Measurements from ENCODE around the gene PIK3R5.
A peak's percentile ranks its signal among the peaks of the same experiment; 100 is the strongest.
"Not testable (repeated sequence)": the region's sequence is repeated elsewhere in the genome, so short reads cannot be mapped to it uniquely, and the experiment has no call there.

The PIK3R5 gene

DNA sequence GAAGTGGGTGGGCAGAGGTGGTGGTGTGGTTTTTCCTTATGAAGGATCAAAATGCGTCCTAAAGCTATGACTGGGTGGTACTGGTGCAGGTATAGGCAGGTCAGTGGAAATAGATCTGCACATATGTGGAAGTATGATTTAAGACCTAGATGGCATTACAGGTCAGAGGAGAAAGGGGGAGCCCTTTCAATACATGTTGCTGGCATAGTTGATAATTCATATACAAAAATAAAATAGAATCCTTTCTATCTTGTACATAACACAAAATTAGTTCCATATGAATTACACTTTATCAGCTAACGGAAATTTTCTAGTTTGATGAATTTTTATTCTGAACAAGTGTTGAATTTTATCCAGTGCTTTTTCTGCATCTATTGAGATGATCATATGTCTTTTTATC lies 20.8 kb upstream of the PIK3R5 start:
- no peak for DNase-seq (ENCODE audit: low spot score)

DNA sequence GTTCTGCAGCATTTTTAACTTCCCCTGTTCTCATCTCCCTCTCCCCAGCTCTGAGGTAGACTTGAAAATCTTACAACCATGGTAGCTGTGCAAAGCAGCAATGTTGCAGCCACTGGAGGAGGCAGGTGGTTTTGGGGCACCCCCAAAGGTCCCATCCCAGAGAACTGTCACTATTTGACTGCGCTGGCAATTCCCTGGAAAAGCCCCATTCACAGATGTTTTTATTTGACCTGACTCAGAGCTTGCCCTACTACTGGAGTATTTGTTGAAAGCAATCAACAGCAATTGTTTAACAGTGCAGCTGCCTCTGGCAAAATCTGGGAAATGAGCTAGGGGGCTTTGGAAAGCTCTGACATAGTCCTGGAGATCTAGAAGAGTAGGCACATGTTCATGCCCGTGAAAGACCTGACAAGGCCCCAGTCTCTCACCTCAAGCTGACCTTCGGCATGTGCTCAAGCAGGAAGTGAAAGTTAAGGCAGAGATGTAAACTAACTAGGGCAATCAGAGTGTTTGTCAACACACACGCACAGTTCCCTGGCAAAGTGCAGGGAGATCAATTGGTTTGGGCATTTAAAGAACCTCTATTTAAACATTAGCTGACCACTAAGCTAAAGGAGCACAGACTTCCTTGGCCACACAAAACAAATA lies 19.7 kb upstream of the PIK3R5 start:
- DNase-seq (ENCODE audit: low spot score): no peak

DNA sequence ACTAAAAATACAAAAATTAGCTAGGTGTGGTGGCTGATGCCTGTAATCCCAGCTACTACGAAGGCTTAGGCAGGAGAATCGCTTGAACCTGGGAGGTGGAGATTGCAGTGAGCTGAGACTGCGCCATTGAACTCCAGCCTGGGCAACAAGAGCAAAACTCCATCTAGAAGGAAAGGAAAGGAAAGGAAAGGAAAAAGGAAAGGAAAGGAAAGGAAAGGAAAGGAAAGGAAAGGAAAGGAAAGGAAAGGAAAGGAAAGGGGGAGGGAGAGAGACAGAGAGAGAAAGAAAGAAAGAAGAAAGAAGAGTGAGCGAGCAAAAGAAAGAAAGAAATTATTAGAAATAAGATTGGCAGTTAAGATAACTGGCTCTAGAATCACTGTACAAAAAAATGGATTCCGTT lies 18.7 kb upstream of the PIK3R5 start:
- DNase-seq (ENCODE audit: low spot score): not testable (repeated sequence)

DNA sequence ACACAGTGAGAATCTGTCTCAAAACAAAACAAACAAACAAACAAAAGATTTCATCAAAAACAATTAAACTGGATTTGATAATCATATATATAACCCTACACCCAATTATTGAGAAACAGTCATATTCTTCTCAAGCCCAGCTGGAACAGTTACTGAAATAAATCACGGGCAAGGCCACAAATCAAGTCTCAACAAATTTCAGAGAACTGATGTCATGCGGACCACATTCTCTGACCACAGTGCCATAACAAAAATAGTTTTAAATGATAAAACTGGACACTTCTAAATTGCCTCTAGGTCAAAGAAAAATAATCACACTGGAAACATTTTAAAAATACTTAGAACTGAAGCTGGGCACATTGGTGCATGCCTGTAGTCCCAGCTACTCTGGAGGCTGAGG lies 15.9 kb upstream of the PIK3R5 start:
- DNase-seq (ENCODE audit: low spot score): no peak

DNA sequence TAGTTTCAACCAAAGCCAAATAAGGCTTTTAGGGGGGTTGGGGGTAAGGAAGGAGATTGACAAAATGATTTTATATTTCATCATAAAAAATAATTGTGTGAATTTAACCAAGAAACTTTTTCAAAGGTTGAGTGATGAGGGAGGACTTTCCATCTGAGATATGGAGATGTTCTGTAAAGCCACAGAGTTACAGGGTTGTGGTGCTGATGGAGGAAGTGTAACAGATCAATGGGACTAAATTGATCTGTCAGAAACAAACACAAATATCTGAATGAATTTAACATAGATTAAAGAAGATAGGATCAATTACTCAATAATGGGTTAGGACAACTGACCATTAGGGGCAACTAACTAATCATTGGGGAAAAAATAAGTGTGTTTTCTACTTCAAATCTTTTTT lies 14.2 kb upstream of the PIK3R5 start:
- DNase-seq (ENCODE audit: low spot score): no peak

DNA sequence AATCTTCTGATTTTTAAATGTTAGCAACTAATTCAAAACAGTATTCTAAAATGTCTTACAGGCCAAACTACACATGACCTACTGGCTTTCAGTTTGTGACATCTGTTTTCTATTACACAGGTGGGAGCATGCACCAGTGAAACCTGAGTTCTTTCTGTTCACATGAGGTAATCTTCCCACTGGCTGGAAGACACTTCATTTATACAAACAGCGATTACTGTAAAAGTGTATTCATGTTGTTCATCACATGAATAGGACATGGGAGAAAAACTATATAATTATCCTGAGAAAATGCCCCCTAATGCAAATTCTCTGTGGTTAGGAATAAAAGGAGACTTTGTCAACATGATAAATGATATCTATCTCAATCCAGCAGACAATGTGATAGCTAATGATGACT lies 11.1 kb upstream of the PIK3R5 start:
- no peak for DNase-seq (ENCODE audit: low spot score)

DNA sequence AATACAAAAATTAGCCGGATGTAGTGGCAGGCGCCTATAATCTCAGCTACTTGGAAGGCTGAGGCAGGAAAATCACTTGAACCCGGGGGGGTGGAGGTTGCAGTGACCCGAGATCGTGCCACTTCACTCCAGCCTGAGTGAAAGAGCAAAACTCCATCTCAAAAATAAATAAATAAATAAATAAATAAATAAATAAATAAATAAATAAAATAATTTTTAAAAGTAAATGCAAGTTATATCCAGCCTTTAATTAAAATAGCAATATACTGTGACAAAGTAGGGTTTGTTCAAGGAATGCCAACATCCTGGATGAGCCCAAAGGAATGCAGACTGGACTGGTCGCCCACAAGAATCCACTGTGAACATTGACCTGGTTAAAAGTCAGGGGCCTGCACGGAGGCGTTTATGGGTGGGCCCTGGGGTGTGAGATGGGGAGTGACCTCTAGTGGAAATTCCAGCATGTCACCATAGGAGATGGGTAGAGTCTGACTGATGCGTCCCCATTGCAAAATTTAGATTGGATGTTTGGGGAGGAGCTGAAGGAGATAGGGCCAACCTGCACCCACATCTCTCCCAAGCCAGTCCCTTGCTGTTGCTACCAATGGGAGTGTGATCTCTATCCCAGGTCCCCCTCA lies 9.7 kb upstream of the PIK3R5 start:
- no peak for DNase-seq (ENCODE audit: low spot score)

DNA sequence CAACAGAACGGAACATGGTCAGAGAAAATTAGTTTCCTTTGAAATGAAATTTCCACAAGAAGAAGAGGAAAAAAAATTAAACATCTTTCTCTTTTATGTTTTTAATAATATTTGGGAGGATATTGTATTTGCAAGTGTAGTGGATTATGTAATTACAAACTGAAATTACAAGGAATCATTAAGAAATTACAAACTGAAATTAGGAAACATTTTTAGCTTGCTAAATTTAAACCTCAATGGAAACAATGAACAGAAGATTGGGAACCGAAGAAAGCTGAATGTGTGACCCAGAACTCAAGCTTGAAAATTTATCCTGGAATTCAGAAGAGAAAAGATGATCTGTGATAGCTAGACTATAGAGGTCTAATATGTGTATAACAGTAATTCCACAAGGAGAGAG lies 4.4 kb upstream of the PIK3R5 start:
- no peak for DNase-seq (ENCODE audit: low spot score)

DNA sequence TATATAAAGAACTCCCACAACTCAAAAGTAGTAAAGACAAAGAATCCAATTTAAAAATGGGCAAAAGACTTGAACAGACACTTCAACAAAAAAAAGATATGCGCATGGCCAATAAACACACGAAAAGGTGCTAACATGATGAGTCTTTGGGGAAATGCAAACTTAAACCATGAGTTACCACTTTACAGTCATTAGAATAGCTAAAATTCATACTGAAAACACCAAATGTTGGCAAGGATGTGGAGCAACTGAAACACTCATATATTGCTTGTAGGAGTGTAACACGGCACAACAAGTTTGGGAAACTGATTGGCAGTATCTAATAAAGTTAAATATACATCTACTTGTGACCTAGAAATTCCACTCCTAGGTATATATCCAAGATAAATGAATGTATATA lies 3.0 kb upstream of the PIK3R5 start:
- no peak for DNase-seq (ENCODE audit: low spot score)

DNA sequence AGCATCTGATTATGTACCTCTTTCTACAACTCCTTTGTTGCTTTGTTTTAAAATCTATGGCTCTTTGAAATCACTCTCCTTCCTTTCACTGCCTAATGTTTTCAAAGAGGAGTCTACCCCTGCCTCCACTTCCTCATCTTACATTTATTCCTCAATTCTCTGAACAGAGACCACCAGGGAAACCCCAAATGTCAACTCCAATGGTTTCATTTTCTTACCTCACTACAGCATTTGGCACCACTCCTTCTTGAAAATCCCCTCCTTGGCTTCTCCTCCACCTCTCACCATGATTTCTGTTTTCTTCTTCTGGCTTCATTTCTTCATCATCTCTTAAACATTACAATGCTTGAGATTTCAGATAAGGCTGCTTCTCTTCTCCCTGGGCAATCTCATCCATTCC lies 2.4 kb upstream of the PIK3R5 start:
- no peak for DNase-seq (ENCODE audit: low spot score)

DNA sequence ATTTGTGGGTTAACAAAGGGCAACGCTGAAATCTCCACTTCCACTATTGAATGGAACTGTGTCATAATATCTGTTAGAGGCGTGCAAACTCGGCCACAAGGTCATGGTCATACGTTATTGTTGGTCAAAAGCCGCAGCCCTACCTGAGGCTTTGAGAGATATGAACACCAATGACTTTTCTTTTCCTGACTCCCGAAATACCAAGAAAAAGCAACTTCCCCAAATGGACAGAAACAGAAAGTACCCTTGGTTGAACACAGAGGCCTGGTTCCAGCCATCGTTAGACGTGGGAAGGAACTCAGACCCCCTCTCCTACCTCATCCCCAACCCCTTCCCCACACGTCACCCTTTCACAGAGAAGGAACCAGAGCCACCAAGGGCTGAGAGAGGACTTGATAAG lies 1.4 kb upstream of the PIK3R5 start:
- DNase-seq (ENCODE audit: low spot score): peak; percentile 56

DNA sequence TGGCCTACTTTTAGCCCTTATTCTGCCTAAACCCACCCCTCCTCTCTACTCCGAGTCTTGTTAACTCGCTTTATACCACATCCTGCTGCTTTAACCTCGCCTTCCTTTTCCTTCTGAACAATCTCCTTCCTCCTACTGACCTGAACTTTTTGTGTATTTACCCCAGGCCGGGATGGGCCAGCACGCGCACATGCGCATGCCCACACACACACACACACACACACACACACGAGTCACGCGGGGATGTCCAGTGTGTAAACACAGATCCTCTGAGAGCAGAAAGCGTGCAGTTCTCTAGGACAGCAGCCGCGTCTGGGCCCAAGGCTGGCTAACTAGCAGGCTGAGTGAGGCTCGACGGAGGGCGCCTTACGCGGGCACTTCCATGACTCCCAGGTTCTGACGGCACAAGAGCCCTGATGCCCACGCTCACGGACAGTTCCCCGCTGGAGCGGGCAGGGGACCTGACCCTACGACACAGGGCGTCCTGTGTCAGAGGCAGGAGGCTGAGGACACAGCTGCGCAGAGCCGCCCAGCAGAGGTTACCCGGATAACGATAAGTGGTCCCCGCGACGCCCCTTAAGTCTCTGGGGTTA lies 610 bp downstream of the PIK3R5 start:
- no peak for DNase-seq (ENCODE audit: low spot score)

DNA sequence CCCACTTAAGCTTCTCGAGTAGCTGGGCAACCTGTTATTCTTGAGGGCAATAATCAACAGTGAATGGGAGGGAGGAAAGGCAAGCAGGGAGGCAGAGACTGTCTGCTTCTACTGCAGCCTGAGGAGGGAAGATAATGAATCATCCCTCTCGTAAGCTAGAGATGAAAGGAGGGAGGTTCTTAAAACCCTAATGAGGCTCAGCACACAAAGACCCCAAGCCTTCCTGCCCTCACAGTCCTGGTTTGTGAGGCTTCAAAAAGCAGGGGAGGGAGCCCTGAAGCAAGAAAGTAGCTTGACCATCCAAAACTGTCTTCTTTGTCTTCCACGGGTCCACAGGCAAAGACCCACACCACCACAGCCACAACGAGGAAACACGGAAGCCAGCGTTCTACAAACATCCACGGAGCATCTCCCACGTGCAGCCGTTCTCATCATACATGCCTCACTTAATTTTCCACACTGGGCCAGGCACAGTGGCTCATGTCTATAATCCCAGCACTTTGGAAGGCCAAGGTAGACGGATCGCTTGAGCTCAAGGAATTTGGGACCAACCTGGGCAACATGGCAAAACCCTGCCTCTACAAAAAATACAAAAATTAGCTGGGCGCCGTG lies 1.8 kb downstream of the PIK3R5 start:
- no peak for DNase-seq (ENCODE audit: low spot score)

DNA sequence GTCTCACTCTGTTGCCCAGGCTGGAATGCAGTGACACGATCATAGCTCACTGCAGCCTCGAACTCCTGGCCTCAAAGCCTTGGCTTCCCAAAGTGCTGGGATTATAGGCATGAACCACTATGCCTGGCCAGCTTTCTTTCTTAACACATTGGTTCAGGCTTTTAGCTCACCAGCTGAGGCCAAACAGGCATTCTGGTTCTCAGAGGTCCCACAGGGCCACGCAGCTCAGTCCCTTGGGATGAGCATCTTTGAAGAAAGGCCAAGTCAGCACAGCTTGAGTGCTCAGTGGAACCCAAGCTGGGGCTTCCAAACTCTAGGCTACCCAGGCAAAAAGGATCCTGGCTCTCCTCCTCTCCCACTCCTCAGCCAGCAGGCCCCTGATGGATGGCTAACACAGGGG lies 2.5 kb downstream of the PIK3R5 start:
- no peak for DNase-seq (ENCODE audit: low spot score)

DNA sequence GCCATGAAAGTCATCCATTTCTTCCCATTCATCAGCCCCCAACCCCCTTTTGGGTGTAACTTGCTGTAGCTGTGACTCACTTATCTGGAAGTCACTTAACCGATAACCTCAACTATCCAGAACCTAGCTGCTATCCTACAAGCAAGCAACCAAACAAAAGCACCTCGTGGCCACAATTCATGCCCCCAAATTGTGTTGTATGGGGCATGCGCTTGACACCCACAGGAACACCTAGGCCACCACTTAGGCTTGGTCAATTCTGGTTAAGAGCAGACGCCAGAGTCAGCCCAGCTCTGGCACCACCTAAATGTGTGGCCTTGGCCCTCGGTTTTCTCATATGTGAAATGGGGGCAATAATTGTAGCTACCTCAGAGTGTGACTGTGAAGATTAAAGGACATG lies 3.7 kb downstream of the PIK3R5 start:
- DNase-seq (ENCODE audit: low spot score): no peak

DNA sequence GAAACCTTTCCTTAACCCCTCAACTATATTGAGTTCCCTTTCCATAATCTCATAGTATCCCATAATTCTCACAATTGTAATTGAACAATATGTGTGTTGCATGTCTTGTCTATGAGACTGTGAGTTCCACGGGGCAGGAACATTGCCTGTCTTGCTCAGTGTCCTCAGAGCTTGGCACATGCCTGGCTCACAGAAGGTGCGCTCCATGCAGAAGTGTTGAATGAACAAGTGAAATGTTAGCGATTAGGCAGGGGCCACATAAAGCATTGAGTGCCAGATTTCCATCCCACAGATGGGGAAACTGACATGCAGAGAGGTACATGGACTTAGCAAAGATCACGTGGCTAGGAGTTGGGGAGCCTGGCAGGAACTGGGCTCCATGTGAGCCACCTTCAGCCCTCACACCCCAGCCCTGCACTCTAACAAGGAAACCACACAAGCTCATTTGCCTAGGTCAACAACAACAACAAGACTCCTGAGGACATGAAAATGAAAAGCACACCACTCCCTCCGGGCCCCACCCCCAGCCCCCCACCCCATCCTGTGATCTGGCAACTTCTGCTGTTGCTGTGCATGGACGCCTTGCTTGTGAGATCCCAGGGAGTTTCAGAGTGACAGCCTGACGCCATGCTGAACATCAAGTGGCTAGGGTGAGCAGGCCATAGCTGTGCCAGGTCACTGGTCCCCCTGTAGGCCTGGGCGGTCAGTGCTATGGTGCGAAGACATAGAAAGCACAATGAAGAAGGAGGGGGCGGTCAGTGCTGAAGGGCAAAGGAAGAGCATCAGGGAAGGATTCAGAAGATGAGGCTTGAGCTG lies 5.0 kb downstream of the PIK3R5 start:
- DNase-seq (ENCODE audit: low spot score): no peak

DNA sequence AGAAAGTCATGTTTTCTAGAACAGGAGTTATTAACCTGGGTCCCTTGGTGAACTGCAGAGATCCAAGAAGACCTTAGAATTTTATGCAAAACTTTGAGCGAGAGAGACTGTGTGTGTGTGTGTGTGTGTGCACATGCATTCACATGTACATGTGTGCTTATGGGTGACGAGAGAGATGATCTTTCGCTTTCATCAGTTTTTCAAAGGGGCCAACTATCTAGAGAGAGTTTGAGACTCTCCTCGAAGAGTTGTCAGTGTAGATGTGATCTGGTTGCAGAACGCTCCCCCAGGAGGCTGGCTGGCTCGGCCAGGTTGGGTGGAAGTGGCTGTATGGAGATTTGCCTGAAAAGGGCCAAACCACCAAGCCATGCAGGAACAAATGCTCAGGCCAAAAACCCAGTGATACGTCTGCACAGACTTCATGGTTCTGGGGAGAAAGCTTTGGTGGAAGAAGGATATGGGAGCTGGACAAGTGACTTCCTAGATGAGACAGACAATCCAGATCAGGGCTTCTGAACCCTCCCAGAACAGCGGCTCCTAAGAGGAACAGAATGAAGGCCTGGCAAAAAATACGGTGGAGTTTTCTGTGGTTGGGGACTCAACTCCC lies 6.1 kb downstream of the PIK3R5 start:
- no peak for DNase-seq (ENCODE audit: low spot score)

DNA sequence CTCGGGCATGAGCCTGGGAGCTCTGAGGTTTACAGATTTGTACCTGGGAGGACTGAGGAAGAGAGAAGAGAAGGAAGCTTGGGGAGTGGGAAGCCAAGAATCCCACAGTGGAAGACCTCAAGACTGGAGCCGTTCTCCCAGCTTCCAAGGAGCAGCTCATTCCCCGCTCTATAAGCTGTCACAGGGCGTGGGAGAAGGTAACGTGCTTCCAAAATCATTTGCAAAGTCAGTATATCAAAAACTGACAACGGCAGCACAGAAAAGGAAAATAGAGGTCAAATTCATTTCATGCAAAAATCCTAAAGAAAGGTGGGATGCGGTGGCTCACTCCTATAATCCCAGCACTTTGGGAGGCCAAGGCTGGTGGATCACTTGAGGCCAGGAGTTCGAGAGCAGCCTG lies 7.8 kb downstream of the PIK3R5 start:
- DNase-seq (ENCODE audit: low spot score): no peak

DNA sequence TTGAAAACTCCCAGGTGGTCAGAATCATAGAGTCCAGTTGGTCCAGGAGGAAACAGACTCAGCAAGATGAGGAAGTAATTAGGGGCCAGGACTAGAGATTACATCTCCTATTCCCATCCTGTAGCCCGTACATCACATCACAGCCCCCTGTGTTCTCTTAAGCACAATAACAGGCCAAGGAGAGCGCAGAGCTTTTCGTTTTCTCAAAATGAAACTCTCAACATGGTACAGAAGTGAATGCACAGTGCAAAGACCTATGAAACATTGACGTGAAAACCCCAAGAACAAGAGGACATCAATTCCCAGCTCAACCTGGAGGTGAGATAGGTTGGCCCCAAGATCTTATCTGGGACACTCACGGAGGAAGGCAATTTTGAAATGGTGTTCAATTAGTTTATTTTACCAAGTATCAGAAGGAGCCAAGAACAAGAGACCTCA lies 9.0 kb downstream of the PIK3R5 start:
- no peak for DNase-seq (ENCODE audit: low spot score)

DNA sequence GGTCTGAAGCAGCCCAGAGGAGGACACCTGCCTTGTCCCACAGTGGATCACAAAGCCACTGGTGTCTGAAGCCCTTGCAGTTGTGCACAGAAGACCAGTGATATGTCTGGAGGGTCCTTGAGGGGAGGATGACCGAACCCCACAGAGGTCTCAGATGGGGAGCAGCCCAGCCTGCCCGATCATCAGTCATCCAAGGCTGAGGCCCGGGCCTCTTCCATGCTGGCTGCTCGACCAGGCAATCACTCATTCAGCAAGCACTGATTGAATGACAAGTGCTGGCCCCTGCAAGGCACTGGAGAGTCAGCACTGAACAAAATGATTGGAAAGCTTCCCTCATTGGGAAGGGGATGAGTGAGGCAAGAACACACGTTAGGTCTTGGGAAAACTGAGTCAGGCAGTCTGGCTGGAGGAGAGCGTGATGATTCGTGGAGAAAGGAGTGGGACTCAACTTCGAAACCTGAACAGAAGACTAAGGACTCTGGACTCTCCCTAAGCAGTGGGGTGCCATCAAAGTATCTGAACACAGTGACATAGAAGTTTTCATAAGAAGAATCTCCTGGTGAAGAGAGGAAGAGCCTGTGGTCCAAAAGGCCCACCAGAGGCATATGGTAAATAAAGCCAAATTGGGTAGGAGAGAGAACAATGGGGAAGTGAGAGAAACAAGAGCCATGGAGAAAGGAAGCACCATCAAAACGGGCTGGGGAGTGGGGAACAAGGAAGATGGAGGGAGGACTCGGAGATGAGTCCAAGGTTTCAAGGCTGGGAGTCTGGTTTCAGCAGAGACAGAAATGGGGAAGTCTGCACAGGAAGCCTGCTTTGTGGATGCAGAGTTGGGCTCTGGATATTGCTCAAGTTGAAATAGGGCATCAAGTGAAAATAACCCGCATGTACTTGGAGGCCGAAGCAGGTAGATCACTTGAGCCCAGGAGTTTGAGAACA lies 10.2 kb downstream of the PIK3R5 start:
- peak; percentile 75 for DNase-seq (ENCODE audit: low spot score)

DNA sequence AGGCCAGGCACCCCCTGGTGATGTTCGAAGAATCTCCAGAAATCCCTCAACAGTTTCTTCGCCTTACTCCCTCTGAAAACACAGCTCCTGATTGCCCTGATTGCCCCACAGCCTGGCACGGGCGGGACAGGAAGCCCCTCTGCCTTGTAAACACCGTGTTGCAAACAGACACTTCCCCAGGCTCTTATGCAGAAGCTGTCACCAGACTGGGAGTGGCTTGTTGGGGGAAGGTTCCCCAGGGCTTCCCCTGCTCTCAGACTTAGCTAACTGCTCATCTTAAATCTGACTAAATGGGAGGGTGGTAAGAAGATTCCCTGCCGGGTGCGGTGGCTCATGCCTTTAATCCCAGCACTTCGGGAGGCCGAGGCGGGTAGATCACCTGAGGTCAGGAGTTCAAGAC lies 11.2 kb downstream of the PIK3R5 start:
- peak; percentile 69 for DNase-seq (ENCODE audit: low spot score)
